SU-DHL-6 (cell line): ENCODE results near the gene IGLL5.

ENCODE experiments used
- H2AFZ ChIP-seq: fragments of 200-600 bp; sonication (generic); 2 replicates; pipeline ENCODE4 v1.6.1; 2014; ENCODE audit warnings: low read depth, mild to moderate bottlenecking, moderate library complexity, mixed read lengths, antibody characterized with exemption, low read length; ENCODE audit not compliant: severe bottlenecking
- H3F3A ChIP-seq: fragments of 200-600 bp; shearing (Covaris generic); 2 replicates; pipeline ENCODE4 v1.6.0; 2016; ENCODE audit warnings: antibody characterized with exemption, mild to moderate bottlenecking; ENCODE audit not compliant: insufficient read depth
- H3K27ac ChIP-seq: fragments of 200-600 bp; sonication (generic); 2 replicates; pipeline ENCODE4 v1.5.1; 2016; ENCODE audit warnings: low read depth, mild to moderate bottlenecking, low read length, moderate library complexity, mixed read lengths
- H3K27me3 ChIP-seq: fragments of 200-600 bp; sonication (generic), shearing (Covaris generic); 2 replicates; pipeline ENCODE4 v1.6.0; 2014; ENCODE audit warnings: mild to moderate bottlenecking, low read length
- H3K36me3 ChIP-seq: fragments of 200-600 bp; sonication (generic); 2 replicates; pipeline ENCODE4 v1.6.1; 2014; ENCODE audit warnings: mild to moderate bottlenecking, low read length, mixed read lengths
- H3K4me2 ChIP-seq: fragments of 300-600, 200-600 bp; shearing (Covaris generic), sonication (generic); 2 replicates; pipeline ENCODE4 v1.6.0; 2014; ENCODE audit warnings: low read length, low read depth, mild to moderate bottlenecking; ENCODE audit not compliant: poor library complexity, severe bottlenecking
- H3K4me3 ChIP-seq: fragments of 200-600 bp; sonication (generic); 2 replicates; pipeline ENCODE4 v1.5.1; 2014; ENCODE audit warnings: antibody characterized with exemption, low read length, mild to moderate bottlenecking, mixed read lengths; ENCODE audit not compliant: insufficient read depth, poor library complexity, severe bottlenecking
- H3K79me2 ChIP-seq: fragments of 200-600 bp; sonication (generic); 2 replicates; pipeline ENCODE4 v1.6.1; 2014; ENCODE audit warnings: mild to moderate bottlenecking, low read length, moderate library complexity; ENCODE audit not compliant: insufficient read depth
- H3K9ac ChIP-seq: fragments of 200-600 bp; sonication (generic); 2 replicates; pipeline ENCODE4 v1.7.0; 2014; ENCODE audit warnings: mild to moderate bottlenecking, low read length
- H3K9me2 ChIP-seq: fragments of 200-600 bp; sonication (generic); replicated peaks from 2 replicates; pipeline ENCODE4 v1.6.1; 2014; ENCODE audit warnings: low read length; ENCODE audit not compliant: insufficient read depth
- H3K9me3 ChIP-seq: fragments of 200-600 bp; sonication (generic); 2 replicates; pipeline ENCODE4 v1.6.1; 2014; ENCODE audit warnings: low read length, mixed read lengths; ENCODE audit not compliant: insufficient read depth
- H4K20me1 ChIP-seq: fragments of 200-600 bp; sonication (generic); 2 replicates; pipeline ENCODE4 v1.6.1; 2014; ENCODE audit warnings: low read depth, mild to moderate bottlenecking, antibody characterized with exemption, low read length, moderate library complexity, mixed read lengths
- CTCF ChIP-seq: fragments of 200-600 bp; sonication (generic); IDR thresholded peaks from one replicate; pipeline ENCODE4 v1.5.1; 2017; ENCODE audit warnings: antibody characterized with exemption, mild to moderate bottlenecking, low read length, moderate library complexity; ENCODE audit not compliant: insufficient read depth, poor library complexity, severe bottlenecking
- EZH2phosphoT487 ChIP-seq: fragments of 200-600 bp; sonication (generic), shearing (Covaris generic); conservative IDR thresholded peaks from 2 replicates; pipeline ENCODE4 v1.6.1; 2018; ENCODE audit warnings: mild to moderate bottlenecking, antibody characterized with exemption, low read length, moderate library complexity, mixed read lengths

Gene IGLL5

DNA sequence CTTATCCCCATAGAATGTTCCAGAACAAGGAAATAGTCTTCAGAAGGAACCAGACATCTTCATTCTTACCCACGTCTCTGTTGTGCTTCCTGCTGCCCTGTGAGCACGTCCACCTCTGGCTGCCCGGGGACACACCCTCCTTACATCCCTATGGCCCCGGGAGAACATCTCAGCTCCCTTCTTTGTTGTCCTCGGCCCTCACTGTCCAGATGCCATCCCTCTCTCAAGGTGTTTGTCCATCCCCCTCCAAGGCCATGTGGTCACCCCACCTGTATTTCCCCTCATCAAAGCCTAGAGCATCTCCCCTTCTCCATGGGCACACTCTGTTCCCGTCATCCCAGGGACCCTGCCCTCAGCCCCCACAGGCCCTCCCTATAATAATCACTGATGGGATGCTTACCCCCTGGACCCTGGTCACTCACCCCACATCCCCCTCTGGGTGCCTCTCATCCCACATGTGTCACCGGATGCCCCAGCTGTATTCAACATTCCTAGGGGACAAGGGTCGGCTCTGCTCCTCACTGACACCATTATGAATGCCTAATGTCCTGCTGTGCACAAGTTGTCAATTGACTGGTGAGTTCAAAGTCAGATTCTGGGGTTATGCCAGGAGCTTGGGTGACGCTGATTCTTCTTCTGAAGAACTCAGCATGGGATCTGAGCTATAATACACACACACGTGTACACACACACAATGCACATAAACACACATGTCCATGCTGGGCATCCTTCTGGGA, 28.8 kb downstream of the IGLL5 start:
- no peak overlapping the region for H3K27ac ChIP-seq
- TF ChIP-seq CTCF, result no peak
- TF ChIP-seq EZH2phosphoT487, result no peak
- H3K4me2 ChIP-seq, result no peak overlapping the region
- H2AFZ ChIP-seq, result no peak overlapping the region
- H3K9me3 ChIP-seq, result no peaks in the 10 kb centered on the region
- no peaks in the 10 kb centered on the region for H4K20me1 ChIP-seq
- H3K79me2 ChIP-seq, result 0 out of 2 replicates have a peak, but pooled peaks cover 5% of the 10 kb centered on the region
- H3K36me3 ChIP-seq, result no peaks in the 10 kb centered on the region
- H3F3A ChIP-seq, result peaks cover 7% of the 10 kb centered on the region; the same call in 1 of the 2 replicates
- H3K4me3 ChIP-seq, result no peak overlapping the region
- H3K9me2 ChIP-seq, result no peaks in the 10 kb centered on the region
- no peaks in the 10 kb centered on the region for H3K27me3 ChIP-seq
- H3K9ac ChIP-seq, result no peak overlapping the region

DNA sequence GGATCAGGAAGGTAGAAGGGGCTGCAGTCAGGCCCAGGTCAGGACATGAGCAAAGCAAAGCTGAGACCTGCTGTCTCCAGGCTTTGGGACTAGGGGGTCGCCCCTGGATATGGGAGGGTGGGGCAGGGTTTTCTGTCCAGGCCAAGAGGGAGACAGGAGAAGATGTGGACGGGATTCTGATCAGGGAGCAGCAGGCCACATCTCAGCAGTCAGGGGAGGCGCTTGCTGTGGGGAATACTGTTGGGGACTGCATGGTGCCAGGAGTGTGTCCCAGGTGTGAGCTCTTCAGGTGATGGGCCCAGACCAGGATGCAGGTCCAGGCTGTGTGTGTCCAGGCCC, 29.3 kb downstream of the IGLL5 start:
- H3K79me2 ChIP-seq, result 0 out of 2 replicates have a peak, but pooled peaks cover 5% of the 10 kb centered on the region
- H3K4me2 ChIP-seq, result no peak overlapping the region
- no peak for TF ChIP-seq CTCF
- no peak for TF ChIP-seq EZH2phosphoT487
- no peaks in the 10 kb centered on the region for H3K9me2 ChIP-seq
- no peak overlapping the region for H2AFZ ChIP-seq
- no peaks in the 10 kb centered on the region for H3K27me3 ChIP-seq
- H3K36me3 ChIP-seq, result no peaks in the 10 kb centered on the region
- no peak overlapping the region for H3K27ac ChIP-seq
- no peak overlapping the region for H3K4me3 ChIP-seq
- no peaks in the 10 kb centered on the region for H3K9me3 ChIP-seq
- H3K9ac ChIP-seq, result no peak overlapping the region
- H3F3A ChIP-seq, result peaks cover 7% of the 10 kb centered on the region; the same call in 1 of the 2 replicates
- no peaks in the 10 kb centered on the region for H4K20me1 ChIP-seq

DNA sequence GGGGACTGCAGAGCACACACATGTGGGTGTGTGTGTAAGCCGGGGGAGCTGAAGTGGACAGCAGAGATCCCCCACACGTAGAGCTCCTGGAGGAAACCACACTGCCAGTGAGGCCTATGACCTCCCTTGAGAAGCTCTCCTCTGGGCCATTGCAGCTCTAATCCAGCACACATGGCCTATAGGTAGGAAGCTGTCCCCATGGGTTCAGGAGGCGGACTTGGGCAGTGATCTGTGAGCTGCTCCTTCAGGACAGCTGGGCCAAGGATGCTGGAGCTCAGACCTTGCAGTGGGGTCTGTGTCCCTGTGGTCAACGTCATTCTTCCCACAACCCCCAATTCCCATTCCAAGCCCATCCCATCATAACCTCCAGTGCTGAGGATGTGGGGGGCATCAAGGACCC, 29.8 kb downstream of the IGLL5 start:
- no peak overlapping the region for H3K9ac ChIP-seq
- TF ChIP-seq EZH2phosphoT487, result no peak
- no peak for TF ChIP-seq CTCF
- no peak overlapping the region for H3K4me2 ChIP-seq
- peaks cover 3% of the 10 kb centered on the region; the same call in 1 of the 2 replicates for H3F3A ChIP-seq
- no peaks in the 10 kb centered on the region for H4K20me1 ChIP-seq
- H3K9me3 ChIP-seq, result no peaks in the 10 kb centered on the region
- no peak overlapping the region for H2AFZ ChIP-seq
- H3K36me3 ChIP-seq, result no peaks in the 10 kb centered on the region
- no peak overlapping the region for H3K4me3 ChIP-seq
- H3K79me2 ChIP-seq, result 0 out of 2 replicates have a peak, but pooled peaks cover 5% of the 10 kb centered on the region
- H3K27me3 ChIP-seq, result no peaks in the 10 kb centered on the region
- H3K9me2 ChIP-seq, result no peaks in the 10 kb centered on the region
- H3K27ac ChIP-seq, result no peak overlapping the region
